Coronary artery (tissue), 2 donors: ENCODE measurements around the gene MT1H.
"Not testable (repeated sequence)": the region's sequence is repeated elsewhere in the genome, so short reads cannot be mapped to it uniquely, and the experiment has no call there.

ENCODE experiments used
- DNase-seq: peaks from one replicate; pipeline ENCODE4 v3.0.0-alpha.2; 2017; ENCODE audit warnings: low spot score
- H3K27ac ChIP-seq, 2 donors: fragments of 200-600 bp; sonication (generic); one replicate each; pipeline ENCODE4 v1.5.1; 2016 to 2019
- H3K4me3 ChIP-seq: fragments of 200-600 bp; sonication (generic); 2 replicates; pipeline ENCODE4 v1.5.1; 2016; ENCODE audit warnings: mild to moderate bottlenecking, moderate library complexity
- CTCF ChIP-seq: fragments of 200-600 bp; sonication (generic); IDR thresholded peaks from one replicate; pipeline ENCODE4 v1.5.1; 2019; ENCODE audit warnings: antibody characterized with exemption

MT1H gene

GRCh38 chr16:56669005-56669839 is at the start of gene MT1H:
Gene MT1H (plus strand): TSS chr16:56669814. CDS start chr16:56669885, 71 bp downstream.
- Histone ChIP-seq H3K4me3 (peak within 1 kb of the TSS; percentile 44), H3K27ac (no peak within 1 kb of the TSS)
- DNase-seq, result no peak
- TF ChIP-seq CTCF, result no peak

GRCh38 chr16:56620339-56620897 is 49.2 kb upstream of the MT1H start:
- Histone ChIP-seq H3K4me3 (no peak overlapping the region), H3K27ac (no peak overlapping the region)
- DNase-seq, result no peak
- no peak for TF ChIP-seq CTCF

- not testable (repeated sequence) for H3K4me3 ChIP-seq, DNase-seq
- H3K27ac ChIP-seq, result peak overlapping the region in 1 of 2 donors; percentile 36
These were observed 47.8 kb upstream of the MT1H start for GRCh38 chr16:56621665-56622445.

GRCh38 chr16:56623184-56623583 is 46.4 kb upstream of the MT1H start:
- not testable (repeated sequence) for H3K4me3 ChIP-seq, DNase-seq, H3K27ac ChIP-seq

GRCh38 chr16:56623637-56624036 is 46.0 kb upstream of the MT1H start:
- H3K4me3 ChIP-seq, result no peak overlapping the region
- no peak for TF ChIP-seq CTCF
- no peak for DNase-seq
- H3K27ac ChIP-seq, result no peak overlapping the region

- peak within 1 kb of the TSS; percentile 94 to 96 for H3K27ac ChIP-seq
- DNase-seq, result peak; percentile 93
- no peak for TF ChIP-seq CTCF
These were observed 44.3 kb upstream of the MT1H start, which contains the start of gene MT1E for GRCh38 chr16:56625140-56625942. Gene MT1E (plus strand): TSS chr16:56625781. CDS start chr16:56625852, 71 bp downstream.

GRCh38 chr16:56625943-56626654 is 43.5 kb upstream of the MT1H start:
- peak overlapping the region; percentile 94 to 96 for H3K27ac ChIP-seq
- peak; percentile 93 for DNase-seq
- peak overlapping the region; percentile 80 for H3K4me3 ChIP-seq
- TF ChIP-seq CTCF, result no peak

More at GRCh38 chr16:56625140-56625942, 44.3 kb upstream of the MT1H start, which contains the start of gene MT1E:
- H3K4me3 ChIP-seq, result peak within 1 kb of the TSS; percentile 80
